GM21360 (cell line): ENCODE measurements around the gene TCF4.
A peak's percentile ranks its signal among the peaks of the same experiment; 100 is the strongest.

Experiments
- ATAC-seq: cut with Tn5 transposase; IDR thresholded peaks from one replicate; pipeline ENCODE4 v1.9.1; 2021; ENCODE audit warnings: mild to moderate bottlenecking, moderate library complexity; ENCODE audit not compliant: unreplicated experiment

Gene TCF4

DNA sequence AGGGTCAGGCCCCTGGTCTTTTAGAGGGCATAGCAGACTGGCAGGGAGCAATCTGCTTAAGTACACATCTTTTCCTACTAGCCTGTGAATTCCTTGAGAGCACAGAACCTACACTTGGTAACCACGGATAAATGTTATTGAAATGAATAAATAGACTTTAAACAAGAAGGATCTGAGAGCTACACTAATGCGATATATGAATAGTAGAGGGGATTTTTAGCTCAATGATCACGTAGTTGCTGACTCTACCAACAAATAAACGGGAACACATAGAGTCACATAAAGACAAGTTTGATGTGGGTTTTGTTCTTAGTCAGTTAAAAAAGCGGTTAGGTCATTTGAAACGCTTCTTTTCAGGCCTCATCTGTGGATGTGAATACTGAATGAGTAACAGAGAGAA lies 338.4 kb downstream of the TCF4 start:
- ATAC-seq: peak; percentile 42

DNA sequence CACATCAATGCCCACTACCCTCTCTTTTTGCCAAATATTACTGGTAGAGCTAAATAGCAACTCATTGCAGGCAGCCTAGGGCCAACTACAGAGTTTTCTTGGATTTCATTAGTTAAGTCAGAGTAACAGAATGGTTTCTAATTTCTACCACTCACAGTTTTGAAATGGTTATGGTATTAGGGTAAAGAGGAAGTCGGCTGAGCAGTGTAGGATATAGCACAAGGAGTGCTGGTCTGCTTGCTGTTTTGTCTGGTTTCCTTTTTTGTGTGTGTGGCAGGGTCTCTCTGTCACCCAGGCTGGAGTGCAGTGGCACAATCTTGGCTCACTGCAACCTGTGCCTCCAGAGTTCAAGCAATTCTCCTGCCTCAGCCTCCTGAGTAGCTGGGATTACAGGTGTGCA lies 339.5 kb downstream of the TCF4 start:
- ATAC-seq: peak; percentile 30

DNA sequence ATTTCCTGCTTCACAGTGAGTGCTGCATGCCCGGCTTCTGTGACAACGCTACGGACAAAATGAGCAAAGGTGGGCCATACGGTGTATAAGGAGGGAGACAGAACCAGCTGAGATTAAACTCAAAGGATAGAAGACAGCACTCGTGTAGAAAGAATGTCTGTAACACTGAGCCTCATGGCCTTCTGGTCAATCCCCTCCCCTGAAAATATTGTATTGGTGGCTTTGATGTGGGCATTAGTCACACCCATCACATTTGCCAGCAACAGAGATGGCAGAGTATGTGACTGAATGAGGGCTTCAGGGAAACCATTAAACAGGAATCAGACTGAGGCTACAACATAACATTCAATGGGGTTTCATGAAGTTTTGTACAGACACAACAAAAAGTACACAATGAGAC lies 341.0 kb downstream of the TCF4 start:
- no peak for ATAC-seq

DNA sequence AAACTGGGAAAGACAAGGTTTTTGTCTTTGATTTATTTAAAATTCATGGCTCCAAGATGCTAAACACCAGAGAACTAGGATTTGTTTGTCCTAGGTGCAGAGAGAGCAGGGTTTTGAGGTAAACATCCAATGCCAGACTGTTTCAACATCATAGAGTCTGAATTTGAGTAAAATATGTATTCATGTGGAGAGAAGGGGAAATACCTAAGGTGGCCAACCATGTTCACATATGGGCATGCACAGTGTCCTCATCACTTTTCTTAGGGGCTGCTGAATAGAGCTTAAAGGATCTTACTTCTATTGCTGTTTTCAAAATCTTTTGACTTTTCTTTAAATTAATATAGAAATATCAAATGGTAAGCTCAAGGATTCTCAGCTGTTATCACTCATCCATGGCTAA lies 341.7 kb downstream of the TCF4 start:
- ATAC-seq: no peak

DNA sequence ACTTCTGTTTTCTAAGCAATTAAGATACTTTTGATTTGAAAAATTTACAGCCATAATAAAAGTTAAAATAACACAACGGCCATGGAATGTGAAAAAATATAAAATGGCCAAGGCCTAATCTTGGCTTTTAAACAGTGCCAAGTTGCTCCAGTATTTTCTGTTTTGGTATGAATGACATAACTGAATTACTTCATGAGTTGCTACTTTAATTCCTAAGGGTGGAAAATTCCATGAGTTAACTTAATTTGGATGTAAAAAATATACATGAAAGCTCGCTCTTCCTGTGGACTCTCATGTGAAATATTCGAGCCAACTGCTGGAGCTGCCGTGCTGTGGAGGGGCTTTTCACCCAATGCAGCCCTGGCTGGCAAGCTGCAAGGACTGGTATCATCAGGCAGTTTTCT lies 342.8 kb downstream of the TCF4 start:
- no peak for ATAC-seq

DNA sequence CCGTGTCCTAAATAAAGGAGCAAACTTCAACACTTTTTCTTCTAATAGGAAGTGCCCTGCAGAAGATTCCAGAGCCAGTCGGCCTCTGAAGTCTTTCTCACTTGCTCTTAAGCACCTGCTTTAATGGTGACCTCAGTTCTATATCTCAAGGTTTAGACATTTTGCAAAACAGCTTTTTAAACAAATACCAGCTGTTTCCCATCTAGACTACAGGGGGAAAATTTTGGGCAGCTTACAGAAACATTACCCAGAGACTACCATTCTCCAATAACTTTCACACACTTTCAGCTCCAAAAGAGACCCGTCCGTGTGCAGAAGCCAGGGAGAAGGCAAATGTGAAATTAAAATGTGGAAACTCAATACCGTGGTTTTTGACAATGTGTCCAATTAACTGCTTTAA lies 343.4 kb downstream of the TCF4 start:
- no peak for ATAC-seq

DNA sequence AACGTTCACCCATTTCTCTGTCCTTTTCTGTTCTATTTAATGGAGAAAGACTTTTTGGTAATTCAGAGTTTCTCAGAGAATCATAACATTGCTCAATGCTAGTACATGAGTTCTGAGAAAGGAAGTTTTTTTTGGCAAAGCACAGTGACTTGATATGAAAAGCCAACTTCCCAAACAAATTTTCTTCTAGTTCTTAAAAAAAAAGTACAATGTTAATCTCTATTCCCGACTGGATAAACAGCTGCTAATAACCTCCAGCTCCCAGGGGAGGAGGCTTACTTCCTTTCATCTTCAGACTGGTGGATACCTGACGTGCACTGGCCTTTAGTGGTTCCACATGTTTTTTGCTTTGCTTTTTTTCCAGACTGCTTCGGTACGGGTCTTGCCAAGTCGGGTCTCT lies 344.1 kb downstream of the TCF4 start:
- ATAC-seq: no peak

DNA sequence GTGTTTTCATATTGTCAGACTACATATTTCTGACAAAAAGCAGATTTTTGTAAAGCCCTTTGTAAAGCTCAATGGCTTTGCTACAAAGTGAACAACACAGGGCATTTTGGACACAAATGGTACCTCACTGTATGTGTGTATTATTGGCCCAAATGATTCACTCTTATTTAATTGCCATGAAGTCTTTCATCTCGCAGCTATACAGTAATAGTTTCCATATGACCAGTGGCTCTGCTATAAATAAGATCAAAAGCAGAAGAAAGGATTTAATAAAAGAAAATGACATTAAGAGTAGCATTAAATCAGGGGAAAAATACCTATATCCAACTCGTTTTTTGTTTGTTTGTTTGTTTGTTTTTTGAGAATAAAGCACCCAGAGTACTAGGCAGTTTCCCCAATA lies 344.7 kb downstream of the TCF4 start:
- ATAC-seq: no peak

DNA sequence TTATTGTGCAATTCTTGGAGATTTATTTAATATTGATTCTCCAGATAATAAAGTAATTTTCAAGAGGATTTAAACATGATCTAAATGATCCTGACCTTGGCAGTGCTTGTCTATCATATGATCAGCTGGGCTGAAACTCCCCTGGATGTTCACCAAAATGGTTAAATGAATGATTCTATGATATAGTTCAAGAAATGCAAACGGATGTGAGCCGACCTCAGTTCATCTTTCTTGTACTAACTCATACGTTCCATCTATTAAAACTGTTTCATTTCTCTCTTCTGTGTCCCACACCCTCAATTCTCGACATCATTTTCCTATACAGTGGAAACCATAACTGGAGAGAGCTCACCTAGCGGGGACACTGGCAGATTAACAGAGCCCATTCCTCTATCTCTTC lies 347.0 kb downstream of the TCF4 start:
- peak; percentile 60 for ATAC-seq

DNA sequence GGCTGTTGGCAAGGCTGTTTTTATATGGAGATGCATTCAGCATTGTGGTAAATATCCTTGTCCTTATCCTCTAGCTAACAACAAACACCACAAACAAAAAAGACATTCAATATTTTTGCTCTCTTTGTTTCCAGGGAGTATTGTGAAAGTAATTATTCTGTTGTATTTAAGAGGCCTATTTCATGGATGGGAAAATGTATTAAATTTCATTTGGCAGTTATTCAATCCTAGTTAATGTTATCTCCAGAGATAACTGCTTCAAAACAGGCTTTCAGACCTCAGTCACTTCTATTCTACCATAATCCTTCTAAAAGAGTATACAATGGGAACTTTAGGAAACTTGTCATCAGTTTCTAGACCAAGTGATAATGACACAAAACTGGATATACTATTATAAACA lies 348.3 kb downstream of the TCF4 start:
- ATAC-seq: no peak

DNA sequence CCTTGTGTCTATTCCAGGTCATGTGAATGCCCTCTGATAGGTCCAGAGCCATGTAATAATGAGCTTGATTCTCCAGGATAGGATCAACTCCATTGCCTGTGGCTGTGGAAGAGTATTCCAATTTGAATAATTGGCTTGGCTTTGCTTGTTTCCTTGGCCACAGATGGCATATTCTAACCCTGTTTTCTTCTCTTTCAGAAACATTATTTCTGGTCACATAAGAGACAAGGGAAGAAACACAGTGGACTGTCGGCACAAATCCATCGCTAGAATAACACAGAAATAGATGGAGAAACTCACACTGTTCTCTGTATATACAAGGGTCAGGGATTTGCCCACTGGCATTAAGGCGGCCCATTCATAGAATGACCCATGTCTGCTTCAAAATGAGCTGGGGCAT lies 350.3 kb downstream of the TCF4 start:
- ATAC-seq: no peak

DNA sequence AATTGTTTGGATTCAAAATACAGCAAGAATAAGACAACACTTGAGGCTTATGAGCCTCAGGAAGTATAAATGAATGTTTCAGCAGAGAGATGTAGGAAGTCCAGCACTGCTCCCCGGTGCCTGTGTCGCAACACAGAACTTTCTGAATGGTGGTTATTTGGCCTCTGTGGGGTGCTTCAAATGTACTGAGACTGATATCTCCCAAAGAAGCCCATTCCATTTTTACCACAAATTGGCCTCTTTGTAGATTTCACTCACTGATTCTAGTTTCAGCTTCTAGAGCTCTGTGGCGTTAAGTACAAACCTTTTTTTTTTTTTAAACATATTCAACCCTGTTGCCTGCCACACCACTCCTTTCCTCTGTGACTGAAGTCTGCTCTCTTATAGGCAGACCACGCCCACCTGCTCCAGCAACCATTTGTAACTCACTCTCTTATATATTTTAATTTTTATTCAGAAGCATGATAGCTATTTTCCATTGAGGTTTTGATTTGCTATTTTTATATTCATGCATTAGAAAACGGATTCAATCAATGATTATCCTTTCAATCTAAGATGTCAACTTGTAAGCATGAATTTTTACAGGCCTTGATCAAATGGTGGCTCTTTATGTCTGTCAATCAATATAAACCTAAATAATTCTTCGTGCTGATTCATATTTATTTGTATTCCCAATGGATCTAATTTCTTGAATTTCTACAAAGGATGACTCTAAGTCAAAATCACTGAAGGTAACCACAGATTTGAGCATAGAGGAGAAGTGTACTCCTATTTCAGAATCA lies 351.7 kb downstream of the TCF4 start:
- ATAC-seq: peak; percentile 57

DNA sequence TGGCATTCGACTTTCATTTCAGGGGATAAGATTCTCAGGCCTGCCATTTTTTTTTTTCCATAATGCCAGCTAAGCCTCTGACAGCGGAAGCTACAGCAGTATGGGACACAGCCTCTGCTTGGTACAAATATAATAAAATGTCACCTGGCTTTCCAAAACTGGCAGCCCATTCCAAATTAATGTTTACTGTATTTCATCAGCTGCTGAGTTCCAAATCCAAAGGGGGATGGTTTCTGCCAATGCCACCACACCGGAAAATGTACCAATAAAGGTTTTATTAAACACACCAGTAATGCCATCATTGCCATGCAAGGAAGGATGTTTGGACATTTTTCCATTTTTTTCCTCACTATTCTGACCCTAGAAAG lies 352.9 kb downstream of the TCF4 start:
- no peak for ATAC-seq

DNA sequence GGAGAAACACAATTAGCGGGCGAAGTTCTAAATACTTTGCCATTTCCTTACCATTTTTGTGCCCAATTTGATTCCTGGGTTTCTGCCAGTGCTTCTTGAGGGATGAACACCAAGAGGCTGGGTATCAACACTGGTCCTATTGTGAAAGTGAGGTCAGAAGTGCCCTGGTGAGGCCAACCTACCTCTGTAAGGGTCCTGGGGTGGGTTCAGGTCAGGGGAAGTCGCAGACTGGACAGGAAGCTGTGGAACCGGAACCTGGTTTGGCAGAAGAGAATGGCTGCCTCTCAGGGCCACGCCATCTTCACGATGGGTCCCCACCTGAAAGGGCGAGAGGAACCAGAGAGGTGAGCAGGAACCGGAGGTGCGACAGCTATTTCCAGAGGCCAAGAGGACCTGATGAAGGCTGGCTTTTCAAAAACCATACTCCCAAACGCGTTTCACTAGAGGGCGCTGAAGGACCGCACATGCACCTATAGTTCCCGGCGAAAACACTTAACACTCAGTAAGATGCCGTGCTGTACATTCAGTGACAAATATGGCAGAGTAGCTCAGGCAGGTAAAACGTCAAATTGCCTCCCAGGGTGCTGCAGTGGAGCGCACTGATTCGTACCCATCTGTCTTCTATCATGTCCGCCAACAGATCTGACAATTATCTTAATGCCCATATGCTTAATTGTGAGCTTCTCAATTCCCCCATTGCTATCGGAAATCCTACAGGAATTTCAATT lies 353.5 kb downstream of the TCF4 start:
- ATAC-seq: peak; percentile 58

DNA sequence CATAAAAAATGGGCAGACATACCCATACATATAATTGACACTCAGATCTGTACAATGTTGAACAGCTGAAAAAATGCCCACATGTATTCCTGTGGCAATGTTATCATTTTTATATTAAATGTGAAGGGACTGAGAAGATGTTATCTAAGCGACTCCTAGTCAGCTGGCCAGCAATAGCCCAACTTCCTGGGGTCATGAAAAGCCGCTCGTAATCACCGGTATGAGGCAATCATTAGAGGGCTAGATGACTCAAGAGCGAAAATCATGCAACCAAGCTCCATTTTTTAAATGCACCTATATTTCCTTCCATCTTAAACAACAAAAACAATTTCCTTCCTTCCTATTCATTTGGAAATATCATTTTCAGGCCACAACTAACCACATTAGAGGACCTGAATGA lies 354.1 kb downstream of the TCF4 start:
- no peak for ATAC-seq

DNA sequence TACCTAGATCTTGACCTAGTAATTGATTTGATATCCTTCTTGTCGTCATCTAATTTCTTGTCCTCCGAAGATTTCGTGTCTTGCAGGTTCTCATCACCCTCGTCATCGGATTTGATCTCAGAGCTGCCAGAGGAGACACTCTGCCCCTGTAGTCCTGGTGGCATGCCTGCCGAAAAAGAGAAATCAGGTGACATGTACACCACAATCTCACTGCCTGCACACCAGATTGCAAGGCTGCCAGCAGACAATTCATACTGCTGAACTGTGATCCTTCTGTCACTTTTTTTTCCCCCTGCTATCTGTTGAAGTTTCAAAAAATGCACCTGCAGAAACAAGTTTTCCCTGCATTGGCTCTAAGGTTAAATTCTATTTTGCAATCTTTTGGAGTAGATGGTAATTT lies 355.5 kb downstream of the TCF4 start:
- ATAC-seq: no peak

DNA sequence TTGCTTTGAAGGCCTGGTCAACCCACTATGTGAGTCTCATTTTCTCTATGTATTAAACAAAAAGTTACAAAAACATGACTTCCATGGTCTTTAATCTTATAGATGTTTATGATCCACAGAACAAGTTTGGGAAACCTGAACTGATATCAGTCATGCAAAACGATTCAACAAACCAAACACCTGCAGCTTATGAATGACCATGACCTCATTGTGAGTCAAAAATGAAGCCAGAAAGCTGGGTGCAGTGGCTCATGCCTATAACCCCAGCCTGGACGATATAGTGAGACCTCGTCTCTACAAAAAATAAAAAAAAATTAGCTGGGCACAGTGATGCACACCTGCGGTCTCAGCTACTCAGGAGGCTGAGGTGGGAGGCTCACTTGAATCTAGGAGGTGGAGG lies 358.3 kb downstream of the TCF4 start:
- no peak for ATAC-seq

DNA sequence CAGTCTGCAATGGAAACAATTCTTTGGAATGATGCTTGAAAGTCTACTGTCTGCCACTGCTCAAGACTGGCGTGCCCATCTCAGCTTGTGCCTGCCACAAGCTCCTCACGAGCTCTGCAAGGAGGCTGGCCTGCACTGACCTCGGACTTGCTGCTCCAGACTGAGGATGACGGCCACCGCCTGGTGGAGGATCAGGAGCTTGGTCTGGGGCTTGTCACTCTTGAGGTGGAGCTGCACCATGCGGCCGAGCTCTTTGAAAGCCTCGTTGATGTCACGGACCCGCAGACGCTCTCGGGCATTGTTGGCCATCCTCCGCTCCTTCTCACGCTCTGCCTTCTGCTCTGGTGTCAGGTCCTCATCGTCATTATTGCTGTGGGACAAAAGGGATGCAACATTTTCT lies 359.3 kb downstream of the TCF4 start:
- ATAC-seq: no peak

DNA sequence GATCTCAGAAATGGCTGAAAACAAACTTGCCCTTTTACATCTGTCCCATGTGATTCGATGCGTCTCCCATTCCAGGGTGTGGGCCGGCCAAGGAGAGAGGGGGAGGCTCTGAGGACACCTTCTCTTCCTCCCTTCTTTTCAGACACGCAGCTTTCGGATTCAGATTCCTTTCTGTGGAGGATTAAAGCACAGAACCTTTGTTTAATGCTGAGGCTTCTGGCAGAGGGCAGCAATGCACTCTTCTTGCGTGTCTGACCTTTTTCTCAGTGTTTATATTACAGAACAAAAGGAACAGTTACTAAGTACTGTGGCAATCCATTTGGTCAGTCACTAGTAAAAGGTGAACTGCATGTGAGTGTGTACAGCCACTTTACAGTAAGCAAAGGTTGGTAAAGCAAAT lies 359.8 kb downstream of the TCF4 start:
- ATAC-seq: no peak

DNA sequence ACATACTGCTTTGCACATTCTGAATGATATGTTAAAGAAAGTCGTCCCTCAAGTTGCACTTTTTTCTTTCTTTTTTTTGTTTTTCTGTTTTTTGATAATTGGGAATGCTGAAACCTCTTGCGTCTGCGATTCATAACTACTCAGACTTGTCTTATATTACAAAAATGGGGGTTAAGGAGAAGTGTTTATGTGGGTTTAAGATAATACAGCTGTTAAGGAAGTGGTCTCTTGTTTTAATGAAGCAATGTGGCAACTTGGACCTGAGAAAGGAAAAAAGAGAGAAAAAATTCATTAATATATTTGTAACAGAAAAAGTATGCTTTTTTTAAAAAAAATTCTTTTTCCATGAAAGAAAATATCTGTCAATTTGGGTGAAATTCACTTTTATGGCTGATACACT lies 360.2 kb downstream of the TCF4 start:
- ATAC-seq: no peak

DNA sequence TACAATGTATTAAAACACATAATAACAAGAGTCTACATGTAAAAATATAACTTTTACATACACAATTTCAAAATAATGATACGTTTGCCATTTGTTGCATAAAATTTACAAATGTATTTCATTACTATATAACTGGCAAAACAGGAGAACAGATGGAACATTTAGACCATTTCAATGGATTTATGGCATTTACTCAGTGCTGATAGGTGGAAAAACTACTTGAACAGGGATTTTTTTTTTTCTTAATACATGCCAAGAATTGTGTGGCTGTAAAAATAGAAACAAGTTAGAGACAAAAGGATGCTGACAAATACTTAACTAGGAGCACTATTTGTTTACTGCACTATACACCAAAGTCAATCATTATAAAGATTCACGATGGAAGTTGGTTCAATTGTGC lies 361.9 kb downstream of the TCF4 start:
- ATAC-seq: no peak

DNA sequence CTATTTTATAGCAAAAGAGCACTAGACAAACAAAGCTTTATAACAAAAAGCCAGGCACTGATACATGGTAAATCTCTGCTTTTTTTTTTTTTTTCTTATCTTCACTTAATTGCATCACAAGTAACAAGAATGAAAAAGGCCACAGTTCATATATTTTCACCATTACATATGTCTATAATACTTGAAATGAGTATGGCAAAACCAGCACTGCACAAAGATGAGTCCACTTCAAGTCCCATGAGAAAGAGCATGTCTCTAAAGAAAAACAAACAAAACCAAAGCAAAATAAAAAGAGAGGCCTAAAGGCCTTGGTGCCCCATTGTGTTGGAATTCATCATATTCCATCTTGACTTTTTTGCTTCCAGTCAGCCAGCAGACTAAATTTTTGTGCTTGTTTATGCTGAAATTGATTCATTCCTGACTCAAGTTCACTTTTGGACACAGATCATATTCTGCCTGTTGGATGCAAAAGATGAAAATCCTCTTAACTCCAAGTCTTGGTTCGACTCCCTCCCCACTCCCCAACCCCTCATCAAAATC lies 363.8 kb downstream of the TCF4 start:
- ATAC-seq: no peak
